Stimulated activated naive CD4-positive, alpha-beta T cell (primary cell): ENCODE measurements around the gene CDKN2D.
"Not testable (repeated sequence)": the region's sequence is repeated elsewhere in the genome, so short reads cannot be mapped to it uniquely, and the experiment has no call there.

Experiments used
- DNase-seq, 6 experiments: peaks; one replicate each; lab custom pipeline; 2025; lab: John Stamatoyannopoulos, UW

The CDKN2D gene

DNA sequence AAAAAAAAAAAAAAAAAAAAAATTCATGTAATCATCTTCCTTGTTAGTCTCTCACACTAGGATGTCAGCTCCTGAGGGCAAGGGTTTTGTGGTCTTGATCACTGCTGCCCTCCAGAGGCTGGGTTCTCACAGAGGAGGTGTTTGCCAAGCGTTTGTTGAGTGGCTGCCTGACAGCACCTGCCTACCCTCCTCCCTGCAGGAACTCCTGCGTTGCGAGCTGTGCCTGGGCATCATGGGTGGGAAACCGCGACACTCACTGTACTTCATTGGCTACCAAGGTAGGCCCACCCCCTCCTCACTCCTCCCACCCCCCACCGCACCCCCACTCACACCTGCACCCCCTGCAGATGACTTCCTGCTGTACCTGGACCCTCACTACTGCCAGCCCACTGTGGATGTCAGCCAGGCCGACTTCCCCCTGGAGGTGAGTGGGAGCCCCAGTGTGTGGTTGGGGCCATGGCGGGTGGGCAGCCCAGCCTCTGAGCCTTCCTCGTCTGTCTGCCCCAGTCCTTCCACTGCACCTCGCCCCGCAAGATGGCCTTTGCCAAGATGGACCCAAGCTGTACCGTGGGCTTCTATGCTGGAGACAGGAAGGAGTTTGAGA, 17.0 kb downstream of the CDKN2D start:
- peak in 4 of 6 experiments; percentile 10 to 23 (median 17) for DNase-seq

DNA sequence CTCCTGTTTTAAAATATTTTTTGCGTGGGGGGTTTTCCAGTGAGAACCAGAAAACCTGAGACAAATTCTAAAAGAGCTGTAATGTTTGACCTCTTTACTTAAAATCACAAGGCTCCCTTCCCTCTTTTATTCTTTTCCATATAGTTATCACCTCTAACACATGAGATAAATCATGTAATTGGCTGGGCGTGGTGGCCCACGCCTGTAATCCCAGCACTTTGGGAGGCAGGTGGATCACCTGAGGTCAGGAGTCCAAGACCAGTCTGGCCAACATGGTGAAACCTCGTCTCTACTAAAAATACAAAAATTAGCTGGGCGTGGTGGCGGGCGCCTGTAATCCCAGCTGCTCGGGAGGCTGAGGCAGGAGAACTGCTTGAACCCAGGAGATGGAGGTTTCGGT, 17.8 kb downstream of the CDKN2D start:
- not testable (repeated sequence) for DNase-seq

DNA sequence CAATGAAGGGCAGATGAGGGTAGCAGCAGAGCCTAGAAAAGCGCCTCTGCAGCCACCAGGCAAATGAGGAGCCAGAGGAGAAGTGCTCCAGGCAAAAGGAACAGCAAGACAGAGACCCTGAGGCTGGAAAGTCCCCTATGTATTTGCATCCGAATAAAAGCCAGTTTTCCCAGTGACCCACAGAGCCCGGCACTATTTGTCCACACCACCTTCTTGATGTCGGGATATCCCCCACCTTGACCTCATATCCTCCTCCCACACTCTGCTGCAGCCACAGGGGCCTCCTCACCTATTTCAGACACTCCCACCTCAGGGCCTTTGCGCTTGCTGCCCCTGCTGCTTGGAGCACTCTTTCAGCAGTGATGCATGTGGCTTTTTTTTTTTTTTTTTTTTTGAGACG, 18.4 kb downstream of the CDKN2D start:
- no peak for DNase-seq

DNA sequence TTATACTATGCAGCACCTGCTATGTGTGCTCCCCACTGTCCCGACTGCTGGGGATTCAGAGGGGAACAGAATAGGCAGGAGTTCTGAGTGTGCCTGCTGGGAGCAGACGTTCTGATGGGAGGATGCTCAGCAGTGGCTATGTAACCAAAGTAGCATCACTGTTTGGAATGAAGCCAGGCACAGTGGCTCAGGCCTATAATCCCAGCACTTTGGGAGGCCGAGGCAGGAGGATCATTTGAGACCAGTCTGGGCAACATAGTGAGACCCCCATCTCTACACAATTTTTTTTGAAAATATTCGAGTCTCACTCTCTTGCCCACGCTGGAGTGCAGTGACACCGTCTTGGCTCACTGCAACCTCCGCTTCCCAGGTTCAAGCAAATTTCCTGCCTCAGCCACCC, 19.0 kb downstream of the CDKN2D start:
- DNase-seq = no peak

DNA sequence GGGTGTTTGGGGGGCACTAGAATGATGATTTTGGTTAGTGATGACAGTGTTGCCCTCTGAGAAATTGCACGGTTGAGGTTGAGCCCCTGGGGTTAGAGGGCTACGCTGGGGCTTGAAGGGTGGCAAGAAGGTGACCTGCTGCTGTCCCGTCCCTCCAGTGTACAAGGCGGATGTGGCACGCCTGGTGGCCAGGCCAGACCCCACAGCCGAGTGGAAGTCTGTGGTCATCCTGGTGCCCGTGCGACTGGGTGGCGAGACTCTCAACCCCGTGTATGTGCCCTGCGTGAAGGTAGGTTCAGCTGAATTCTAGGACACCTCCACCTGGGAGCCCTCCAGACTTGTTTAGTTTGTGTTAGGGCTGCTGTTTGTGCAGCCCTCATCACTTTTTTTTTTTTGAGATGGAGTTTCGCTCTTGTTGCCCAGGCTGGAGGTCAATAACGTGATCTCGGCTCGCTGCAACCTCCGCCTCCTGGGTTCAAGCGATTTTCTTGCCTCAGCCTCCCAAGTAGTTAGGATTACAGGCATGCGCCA, 20.0 kb downstream of the CDKN2D start:
- DNase-seq = no peak

DNA sequence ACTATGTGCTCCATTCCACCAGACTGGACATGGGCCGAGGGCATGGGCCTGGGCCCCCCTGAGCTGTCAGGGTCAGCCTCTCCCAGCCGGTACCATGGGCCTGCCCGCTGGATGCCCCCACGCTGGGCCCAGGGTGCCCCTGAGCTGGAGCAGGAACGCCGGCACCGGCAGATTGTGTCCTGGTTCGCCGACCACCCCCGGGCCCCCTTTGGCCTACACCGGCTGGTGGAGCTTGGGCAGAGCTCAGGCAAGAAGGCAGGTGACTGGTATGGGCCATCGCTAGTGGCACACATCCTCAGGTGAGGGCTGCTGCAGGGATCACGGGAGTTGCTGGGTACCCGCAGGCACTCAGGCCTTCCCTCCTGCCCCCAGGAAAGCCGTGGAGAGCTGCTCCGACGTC, 22.0 kb downstream of the CDKN2D start:
- DNase-seq = no peak

DNA sequence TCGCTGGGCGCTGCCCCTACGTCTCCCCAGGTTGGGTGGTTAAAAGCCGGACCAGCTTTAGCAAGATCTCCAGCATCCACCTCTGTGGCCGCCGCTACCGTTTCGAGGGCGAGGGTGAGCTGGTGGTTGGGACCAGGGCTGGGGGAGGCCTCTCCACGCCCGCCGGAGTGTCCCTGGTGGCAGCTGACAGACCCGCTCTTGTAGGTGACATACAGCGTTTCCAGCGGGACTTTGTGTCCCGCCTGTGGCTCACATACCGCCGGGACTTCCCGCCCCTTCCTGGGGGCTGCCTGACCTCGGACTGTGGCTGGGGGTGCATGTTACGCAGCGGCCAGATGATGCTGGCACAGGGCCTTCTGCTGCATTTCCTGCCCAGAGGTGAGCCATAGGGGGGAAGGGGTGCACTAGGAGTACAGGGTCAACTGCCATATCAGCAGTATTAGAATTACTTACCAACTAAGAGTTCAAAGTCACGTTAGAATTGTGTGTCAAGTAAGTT, 24.0 kb downstream of the CDKN2D start:
- DNase-seq = peak in 1 of 6 experiments; percentile 13

DNA sequence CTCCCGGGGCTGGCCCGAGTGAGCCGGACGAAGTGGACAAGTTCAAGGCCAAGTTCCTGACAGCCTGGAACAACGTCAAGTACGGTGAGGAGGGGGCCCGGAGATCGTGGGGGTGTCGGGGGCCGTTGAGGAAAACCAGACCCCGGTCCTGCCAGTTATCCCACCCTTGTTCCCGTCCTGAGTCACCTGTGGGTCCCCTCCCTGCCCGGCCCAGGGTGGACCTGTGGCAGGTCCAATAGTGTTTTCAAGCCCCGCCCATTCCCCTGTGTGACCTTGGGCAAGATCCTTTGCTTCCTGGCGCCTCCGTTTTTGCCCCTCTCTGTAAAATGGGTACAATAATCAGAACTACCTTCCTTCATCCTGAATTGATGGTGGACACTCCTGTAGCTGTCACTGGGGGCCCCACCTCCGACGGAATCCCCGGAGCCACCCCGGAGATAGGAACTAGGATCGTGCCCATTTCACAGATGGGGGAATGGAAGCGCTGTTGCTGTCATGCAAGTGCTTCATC, 24.5 kb downstream of the CDKN2D start:
- DNase-seq = peak in 2 of 6 experiments; percentile 25 to 43

DNA sequence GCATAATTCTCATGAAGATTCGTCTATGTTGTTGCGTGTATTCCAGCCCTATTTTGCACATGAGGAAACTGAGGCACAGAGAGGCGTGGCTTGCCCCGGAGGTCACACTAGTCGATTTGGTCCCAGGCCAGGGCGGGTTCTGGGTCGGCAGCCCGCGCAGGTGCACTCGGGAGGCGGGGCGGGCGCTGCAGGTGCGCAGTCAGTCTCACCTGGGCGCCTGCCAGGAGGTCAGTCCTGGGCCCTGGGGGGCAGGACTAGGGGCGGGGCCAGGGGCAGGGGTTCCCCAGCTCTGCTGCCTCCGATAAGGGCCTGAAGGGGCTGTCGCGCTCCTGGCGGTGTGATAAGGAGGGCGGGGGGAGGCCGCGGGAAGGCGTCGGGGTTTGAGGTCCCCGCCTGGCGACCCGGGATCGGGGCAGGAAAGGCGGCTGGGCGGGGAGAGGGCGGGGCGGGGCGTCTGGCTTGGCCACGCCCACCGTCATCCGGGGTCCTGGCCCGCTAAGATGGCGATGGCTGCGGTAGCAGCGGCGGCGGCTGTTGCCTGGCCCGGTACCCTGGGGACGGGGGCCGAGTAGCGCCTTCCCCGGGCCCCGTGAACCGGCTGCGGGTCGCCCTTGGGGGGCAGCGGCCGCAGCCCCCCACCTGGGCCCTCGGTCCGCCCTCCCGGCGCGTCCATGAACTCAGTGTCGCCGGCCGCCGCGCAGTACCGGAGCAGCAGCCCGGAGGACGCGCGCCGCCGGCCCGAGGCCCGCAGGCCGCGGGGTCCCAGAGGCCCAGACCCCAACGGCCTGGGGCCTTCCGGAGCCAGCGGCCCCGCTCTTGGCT, 25.1 kb downstream of the CDKN2D start, which contains the start of gene ATG4D:
Gene ATG4D, plus strand, starts transcription at position 485 of the 822 bp plus-strand sequence. Its CDS starts 187 bp downstream, at position 672.
- DNase-seq = peak; percentile 80 to 95 (median 87)

DNA sequence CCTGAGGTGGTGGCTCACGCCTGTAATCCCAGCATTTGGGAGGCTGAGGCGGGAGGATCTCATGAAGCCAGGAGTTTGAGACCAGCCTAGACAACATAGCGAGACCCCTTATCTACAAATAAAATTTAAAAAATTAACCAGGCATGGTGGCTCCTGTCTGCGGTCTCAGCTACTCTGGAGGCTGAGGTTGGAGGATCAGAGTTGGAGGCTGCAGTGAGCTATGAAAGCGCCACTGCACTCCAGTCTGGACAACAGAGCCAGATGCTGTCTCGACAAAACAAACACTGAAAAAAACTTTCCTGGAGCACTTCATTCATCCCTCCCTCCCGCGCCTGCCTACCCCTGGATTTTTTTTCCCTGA, 25.7 kb downstream of the CDKN2D start:
- DNase-seq = no peak

DNA sequence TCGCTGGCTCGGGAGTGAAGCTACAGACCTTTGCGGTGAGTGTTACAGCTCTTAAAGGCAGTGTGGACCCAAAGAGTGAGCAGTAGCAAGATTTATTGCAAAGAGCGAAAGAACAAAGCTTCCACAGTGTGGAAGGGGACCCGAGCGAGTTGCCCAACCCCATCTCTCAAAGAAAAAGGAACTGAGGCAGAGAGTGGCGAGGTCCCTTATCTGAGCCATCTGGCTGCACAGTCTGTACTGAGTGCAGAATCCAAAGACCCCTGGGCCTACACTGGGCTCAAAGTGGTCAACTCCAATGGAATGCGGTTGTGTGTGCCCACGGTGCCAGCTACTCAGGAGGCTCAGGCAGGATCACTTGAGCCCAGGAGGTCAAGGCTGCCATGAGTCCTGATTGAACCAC, 29.8 kb downstream of the CDKN2D start:
- not testable (repeated sequence) for DNase-seq

DNA sequence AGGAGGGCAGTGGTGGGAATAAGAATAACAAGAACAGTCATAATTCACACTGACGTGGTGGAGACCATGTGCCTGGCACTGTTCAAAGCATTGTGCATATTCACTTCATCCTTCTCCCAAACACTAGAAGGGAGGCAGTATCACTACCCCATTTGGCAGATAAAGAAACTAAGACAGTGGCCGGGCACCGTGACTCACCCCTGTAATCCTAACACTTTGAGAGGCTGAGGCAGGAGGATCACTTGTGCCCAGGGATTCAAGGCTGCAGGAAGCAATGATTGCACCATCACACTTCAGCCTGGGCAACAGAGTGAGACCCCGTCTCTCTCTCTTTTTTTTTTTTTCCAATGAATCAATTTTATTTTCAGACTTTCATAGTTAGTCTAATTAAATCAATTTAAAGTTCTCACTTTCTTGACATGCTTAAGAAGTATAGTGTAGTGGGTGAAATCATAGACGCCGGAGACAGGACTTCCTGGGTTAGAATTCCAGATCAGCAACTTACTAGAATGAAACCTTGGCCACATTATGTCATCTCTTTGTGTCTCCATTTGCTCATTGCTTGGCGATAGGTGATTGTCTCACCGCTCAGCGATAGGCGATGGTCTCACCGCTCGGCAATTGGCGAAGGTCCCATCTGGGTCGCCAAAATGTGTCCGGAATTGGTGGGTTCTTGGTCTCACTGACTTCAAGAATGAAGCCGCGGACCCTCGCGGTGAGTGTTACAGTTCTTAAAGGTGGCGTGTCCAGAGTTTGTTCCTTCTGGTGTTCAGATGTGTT, 30.4 kb downstream of the CDKN2D start:
- no peak for DNase-seq

DNA sequence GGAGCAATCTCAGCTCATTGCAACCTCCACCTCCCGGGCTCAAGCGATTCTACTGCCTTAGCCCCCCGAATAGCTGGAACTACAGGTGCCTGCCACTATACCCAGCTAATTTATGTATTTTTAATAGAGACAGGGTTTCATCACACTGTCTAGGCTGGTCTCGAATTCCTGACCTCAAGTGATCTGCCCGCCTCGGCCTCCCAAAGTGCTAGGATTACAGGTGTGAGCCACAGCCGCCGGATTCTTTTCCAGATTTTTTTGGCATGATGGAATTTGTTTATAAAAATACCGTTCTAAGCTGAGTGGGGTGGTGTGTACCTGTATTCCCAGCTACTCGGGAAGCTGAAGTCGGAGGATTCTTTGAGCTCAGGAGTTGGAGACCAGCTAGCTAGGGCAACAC, 31.1 kb downstream of the CDKN2D start:
- DNase-seq = no peak

DNA sequence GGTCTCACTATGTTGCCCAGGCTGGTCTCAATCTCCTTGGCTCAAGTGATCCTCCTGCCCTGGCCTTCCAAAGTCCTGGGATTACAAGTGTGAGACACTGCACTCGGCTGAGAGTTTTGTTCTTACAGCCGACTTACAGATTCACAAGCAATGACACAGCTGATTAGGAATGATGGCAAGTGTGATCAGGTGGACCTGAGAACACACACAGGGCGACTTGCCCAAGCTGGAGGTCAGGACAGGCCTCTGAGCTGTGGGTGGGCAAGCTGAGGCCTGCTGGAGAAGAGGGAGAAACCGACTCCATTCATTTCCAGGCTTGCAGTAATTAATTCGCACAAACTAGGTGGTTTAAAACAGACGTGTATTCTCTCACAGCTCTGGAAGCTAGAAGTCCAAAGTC, 33.2 kb downstream of the CDKN2D start:
- no peak for DNase-seq

DNA sequence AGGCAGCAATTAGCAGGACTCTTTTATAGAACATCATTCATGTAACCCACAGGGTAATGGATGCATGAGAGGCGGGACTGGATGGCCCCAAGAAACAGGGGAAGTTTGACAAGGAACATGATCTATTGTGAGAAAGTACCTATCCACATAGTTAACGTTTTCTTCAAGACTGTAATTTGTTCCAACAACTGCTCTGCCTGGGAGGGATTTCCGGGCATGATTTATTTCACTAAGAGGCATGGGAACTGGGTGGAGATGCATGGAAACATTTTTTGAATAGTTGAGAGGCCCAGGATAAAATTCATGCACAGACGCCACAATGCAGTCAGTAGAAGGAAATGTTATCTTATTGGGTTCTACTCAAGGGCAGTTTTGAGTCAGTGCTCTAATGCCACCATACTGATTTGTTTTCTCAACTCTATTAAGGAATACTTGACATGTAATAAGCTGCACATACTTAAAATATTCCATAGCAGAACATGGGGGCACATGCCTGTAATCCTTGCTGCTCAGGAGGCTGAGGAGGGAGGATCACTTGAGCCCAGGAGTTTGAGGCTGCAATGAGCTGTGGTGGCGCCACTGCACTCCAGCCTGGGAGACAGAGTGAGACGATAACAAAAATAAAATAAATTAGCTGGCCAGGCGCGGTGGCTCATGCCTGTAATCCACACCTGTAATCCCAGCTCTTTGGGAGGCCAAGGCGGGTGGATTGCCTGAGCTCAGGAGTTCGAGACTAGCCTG, 35.0 kb downstream of the CDKN2D start:
- DNase-seq = no peak

DNA sequence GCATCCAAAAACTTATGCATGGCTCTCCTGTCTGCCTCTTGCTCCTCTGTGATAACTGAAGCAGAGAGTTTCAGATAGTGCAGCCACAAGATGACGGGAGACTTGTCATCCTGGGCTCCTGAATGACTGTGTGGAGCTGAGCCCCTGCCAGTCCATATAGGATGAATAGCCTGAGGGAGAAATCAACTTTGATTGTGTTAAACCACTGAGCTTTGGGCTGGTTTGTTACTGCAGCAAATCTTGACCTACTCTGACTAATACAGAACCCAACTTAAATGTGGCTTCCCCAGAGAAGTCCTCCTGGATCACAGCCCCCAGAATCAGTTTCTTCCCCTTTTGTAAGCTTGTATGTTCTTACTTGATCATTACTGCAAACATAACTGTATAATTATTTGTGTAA, 36.3 kb downstream of the CDKN2D start:
- DNase-seq = no peak

DNA sequence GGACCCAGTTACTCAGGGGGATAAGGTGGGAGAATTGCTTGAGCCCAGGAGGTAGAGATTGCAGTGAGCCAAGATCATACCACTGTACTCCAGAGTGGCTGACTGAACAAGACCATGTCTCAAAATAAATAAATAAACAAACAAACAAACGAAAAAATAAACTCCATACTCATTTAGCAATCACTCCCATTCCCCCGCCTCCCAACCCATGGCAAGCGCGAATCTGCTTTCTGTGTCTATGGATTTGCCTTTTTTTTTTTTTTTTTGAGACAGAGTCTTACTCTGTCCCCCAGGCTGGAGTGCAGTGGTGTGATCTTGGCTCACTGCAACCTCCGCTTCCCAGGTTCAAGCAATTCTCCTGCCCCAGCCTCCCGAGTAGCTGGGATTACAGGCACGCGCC, 41.9 kb downstream of the CDKN2D start:
- DNase-seq = not testable (repeated sequence)

DNA sequence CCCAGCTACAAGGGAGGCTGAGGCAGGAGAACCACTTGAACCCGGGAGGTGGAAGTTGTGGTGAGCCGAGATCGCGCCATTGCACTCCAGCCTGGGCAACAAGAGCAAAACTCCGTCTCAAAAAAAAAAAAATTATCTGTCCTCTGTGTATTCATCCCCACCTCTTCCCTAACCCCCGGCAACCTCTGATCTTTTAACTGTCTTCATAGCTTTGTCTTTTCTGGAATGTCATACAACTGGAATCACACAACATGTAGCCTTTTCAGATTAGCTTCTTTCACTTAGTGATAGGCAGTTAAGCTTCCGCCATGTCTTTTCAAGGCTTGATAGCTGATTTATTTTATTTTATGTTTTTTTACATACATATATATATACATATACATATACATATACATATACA, 43.1 kb downstream of the CDKN2D start:
- no peak for DNase-seq

DNA sequence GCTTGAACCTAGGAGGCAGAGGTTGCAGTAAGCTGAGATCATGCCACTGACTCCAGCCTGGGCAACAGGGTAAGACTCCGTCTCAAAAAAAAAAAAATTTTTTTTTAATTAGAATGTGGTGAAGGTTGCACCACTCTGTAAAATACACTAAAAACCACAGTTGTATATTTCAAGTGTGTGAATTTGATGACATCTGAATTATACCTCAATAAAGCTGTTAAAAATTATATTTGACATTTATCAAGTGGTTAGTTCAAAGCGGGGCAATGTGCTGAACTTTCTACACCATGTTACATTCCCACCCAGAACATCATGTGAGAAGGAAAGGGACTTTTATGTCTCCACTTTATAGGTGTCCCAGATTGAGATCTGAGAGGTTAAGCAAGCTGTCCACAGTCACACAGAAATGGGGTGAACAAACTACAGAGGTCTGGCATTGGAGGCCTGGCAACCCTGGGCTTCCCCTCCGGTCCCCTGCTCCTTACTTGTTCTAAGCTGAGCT, 45.6 kb downstream of the CDKN2D start:
- no peak for DNase-seq

DNA sequence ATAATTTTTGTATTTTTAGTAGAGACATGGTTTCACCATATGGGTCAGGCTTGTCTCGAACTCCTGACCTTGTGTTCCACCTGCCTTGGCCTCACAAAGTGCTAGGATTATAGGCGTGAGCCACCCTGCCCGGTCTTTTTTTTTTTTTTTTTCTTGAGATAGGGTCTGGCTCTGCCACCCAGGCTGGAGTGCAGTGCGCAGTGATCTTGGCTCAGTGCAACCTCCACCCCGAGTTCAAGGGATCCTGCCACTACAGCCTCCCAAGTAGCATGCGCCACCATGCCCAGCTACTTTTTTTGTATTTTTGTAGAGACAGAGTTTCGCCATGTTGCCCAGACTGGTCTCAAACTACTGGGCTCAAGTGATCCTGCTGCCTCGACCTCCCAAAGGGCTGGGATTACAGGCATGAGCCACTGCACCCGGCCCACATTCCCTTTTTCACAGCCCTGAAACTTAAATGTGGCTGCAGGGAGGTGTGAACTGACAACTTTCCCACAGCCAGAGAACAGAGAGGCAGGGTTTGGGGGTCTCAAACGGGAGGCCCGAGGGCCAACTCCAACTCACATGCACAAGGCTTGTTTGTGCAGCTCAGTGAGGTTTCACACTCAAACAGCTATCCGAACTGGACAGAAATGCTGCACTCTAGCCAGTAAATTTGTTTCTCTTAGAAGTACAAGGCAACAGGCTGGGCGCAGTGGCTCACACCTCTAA, 47.2 kb downstream of the CDKN2D start:
- no peak for DNase-seq
